ENCODE results near the gene DENND1A. TPM values are rescaled to one million over a fixed set of nuclear protein-coding genes. Genes with fewer than 3 reads are reported as not detected.
A peak's percentile ranks its signal among the peaks of the same experiment; 100 is the strongest.

The DENND1A gene
- total and polyA plus RNA-seq, 2 experiments from 2014 or later, result 13.1 to 28.7 TPM

DNA sequence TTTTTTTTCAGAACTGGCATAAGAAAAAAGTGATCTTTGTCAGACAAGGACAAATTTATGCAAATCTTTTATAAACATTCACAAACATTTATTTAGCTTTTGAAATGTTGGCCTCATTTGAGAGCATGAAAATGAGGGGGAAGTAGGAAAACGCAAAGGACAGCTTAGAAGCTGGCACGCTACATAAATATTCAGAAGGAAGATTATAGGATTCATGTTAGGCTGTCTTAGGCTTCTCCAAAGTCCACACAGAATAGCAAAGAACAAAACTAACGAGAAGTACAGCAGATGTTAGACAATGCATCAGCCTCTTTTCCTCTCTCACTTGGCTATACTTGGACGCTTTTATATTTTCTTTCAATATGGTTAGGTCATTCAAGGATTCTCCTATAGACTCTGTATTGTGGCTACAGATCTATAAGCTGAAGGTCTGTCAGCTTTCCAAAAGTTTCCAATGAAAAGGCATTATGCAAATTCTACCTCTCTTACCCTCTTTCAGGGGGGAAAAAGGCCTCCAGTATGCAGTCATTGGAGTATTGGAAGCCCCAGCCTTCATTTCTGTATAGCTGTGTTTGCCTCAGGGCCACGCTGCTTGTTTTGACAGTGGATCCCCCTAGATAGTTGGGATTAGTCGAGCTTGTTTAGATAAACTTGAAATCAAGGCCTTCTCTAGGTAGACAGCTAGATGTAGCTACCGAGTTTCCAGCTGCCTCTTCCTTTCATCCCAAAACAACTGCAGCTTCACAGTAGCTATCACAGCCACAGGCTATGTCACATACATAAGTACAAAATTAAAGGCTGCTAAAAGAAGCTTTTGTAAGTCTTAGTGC lies 153.0 kb downstream of the DENND1A start:
- peaks cover 43% of the 10 kb centered on the region for H3K4me1 Mint-ChIP-seq

More for the DNA sequence above, 153.0 kb downstream of the DENND1A start:
- DNase-seq (ENCODE audit: low spot score), result no peak
- H3K79me2 ChIP-seq (replicated peaks; ENCODE audit: insufficient read depth), result 0 out of 2 replicates have a peak, but pooled peaks cover 2% of the 10 kb centered on the region
- no peaks in the 10 kb centered on the region for H3K27me3 ChIP-seq (ENCODE audit: insufficient read depth)
- H3K4me1 ChIP-seq (ENCODE audit: insufficient read depth), result peaks cover 21% of the 10 kb centered on the region
- H3K4me2 ChIP-seq, result no peak overlapping the region
- H3K4me3 ChIP-seq, result no peak overlapping the region
- no peaks in the 10 kb centered on the region for H3K9me2 ChIP-seq (ENCODE audit: insufficient read depth)
- Mint-ChIP-seq H3K27me3 (ENCODE audit: insufficient read depth, low read depth, poor library complexity) (peaks cover 2% of the 10 kb centered on the region), H3K36me3 (ENCODE audit: low read depth) (no peaks in the 10 kb centered on the region), H3K27ac (no peak overlapping the region), H3K4me3 (no peak overlapping the region), H3K9me3 (no peaks in the 10 kb centered on the region)
- H4K20me1 ChIP-seq (replicated peaks; ENCODE audit: insufficient read depth), result 0 out of 2 replicates have a peak, but pooled peaks cover 2% of the 10 kb centered on the region
- ATAC-seq, result peak; percentile 31; the same call in 2 of the 3 replicates
- H3K27ac ChIP-seq (ENCODE audit: low read depth), result no peak overlapping the region
- TF ChIP-seq ETS1 (IDR thresholded peaks at IDR 0.05), result no peak
- TF ChIP-seq ZNF114 (CRISPR knock-in tag; IDR thresholded peaks at IDR 0.05), result no peak
- no peak for TF ChIP-seq EZH2phosphoT487 (IDR thresholded peaks at IDR 0.05; ENCODE audit: unreplicated experiment)
- no peak for TF ChIP-seq JUNB (IDR thresholded peaks at IDR 0.05; ENCODE audit: unreplicated experiment)
- TF ChIP-seq ZNF331 (CRISPR knock-in tag; IDR thresholded peaks at IDR 0.05; ENCODE audit: low read depth), result no peak
- TF ChIP-seq REST (IDR thresholded peaks at IDR 0.05; ENCODE audit: unreplicated experiment), result no peak
- no peak for TF ChIP-seq POLR2AphosphoS5 (IDR thresholded peaks at IDR 0.05; ENCODE audit: low read depth)
- TF ChIP-seq EZH2 (IDR thresholded peaks at IDR 0.05; ENCODE audit: low read depth, unreplicated experiment), result no peak
- TF ChIP-seq CTCF (conservative IDR thresholded peaks at IDR 0.05; ENCODE audit: low read depth in 2 of 2), result no peak
- no peak for TF ChIP-seq STAT1 (IDR thresholded peaks at IDR 0.05; ENCODE audit: unreplicated experiment)
- TF ChIP-seq, protein P1, sequence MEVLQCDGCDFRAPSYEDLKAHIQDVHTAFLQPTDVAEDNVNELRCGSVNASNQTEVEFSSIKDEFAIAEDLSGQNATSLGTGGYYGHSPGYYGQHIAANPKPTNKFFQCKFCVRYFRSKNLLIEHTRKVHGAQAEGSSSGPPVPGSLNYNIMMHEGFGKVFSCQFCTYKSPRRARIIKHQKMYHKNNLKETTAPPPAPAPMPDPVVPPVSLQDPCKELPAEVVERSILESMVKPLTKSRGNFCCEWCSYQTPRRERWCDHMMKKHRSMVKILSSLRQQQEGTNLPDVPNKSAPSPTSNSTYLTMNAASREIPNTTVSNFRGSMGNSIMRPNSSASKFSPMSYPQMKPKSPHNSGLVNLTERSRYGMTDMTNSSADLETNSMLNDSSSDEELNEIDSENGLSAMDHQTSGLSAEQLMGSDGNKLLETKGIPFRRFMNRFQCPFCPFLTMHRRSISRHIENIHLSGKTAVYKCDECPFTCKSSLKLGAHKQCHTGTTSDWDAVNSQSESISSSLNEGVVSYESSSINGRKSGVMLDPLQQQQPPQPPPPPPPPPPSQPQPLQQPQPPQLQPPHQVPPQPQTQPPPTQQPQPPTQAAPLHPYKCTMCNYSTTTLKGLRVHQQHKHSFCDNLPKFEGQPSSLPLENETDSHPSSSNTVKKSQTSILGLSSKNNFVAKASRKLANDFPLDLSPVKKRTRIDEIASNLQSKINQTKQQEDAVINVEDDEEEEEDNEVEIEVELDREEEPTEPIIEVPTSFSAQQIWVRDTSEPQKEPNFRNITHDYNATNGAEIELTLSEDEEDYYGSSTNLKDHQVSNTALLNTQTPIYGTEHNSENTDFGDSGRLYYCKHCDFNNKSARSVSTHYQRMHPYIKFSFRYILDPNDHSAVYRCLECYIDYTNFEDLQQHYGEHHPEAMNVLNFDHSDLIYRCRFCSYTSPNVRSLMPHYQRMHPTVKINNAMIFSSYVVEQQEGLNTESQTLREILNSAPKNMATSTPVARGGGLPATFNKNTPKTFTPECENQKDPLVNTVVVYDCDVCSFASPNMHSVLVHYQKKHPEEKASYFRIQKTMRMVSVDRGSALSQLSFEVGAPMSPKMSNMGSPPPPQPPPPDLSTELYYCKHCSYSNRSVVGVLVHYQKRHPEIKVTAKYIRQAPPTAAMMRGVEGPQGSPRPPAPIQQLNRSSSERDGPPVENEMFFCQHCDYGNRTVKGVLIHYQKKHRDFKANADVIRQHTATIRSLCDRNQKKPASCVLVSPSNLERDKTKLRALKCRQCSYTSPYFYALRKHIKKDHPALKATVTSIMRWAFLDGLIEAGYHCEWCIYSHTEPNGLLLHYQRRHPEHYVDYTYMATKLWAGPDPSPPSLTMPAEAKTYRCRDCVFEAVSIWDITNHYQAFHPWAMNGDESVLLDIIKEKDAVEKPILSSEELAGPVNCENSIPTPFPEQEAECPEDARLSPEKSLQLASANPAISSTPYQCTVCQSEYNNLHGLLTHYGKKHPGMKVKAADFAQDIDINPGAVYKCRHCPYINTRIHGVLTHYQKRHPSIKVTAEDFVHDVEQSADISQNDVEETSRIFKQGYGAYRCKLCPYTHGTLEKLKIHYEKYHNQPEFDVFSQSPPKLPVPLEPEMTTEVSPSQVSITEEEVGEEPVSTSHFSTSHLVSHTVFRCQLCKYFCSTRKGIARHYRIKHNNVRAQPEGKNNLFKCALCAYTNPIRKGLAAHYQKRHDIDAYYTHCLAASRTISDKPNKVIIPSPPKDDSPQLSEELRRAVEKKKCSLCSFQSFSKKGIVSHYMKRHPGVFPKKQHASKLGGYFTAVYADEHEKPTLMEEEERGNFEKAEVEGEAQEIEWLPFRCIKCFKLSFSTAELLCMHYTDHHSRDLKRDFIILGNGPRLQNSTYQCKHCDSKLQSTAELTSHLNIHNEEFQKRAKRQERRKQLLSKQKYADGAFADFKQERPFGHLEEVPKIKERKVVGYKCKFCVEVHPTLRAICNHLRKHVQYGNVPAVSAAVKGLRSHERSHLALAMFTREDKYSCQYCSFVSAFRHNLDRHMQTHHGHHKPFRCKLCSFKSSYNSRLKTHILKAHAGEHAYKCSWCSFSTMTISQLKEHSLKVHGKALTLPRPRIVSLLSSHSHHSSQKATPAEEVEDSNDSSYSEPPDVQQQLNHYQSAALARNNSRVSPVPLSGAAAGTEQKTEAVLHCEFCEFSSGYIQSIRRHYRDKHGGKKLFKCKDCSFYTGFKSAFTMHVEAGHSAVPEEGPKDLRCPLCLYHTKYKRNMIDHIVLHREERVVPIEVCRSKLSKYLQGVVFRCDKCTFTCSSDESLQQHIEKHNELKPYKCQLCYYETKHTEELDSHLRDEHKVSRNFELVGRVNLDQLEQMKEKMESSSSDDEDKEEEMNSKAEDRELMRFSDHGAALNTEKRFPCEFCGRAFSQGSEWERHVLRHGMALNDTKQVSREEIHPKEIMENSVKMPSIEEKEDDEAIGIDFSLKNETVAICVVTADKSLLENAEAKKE (CRISPR knock-in tag; IDR thresholded peaks at IDR 0.05), result no peak
- TF ChIP-seq CREB1 (CRISPR knock-in tag; IDR thresholded peaks at IDR 0.05; ENCODE audit: low read depth), result no peak
- TF ChIP-seq NANOG (IDR thresholded peaks at IDR 0.05; ENCODE audit: borderline replicate concordance), result no peak
- no peaks in the 10 kb centered on the region for H3K36me3 ChIP-seq (ENCODE audit: insufficient read depth)
- no peaks in the 10 kb centered on the region for H3F3A ChIP-seq (replicated peaks; ENCODE audit: low read depth)
- no peak overlapping the region for H2AFZ ChIP-seq
